Measurements from ENCODE around the gene BSN. TPM values are rescaled to one million over a fixed set of nuclear protein-coding genes. Genes with fewer than 3 reads are reported as not detected.
A peak's percentile ranks its signal among the peaks of the same experiment; 100 is the strongest.

The BSN gene
- total and polyA plus RNA-seq, 7 donors: under 0.01 to 0.81 (median 0.61) TPM; not detected in 1

GRCh38 chr3:49711489-49711888 lies 157.2 kb downstream of the BSN start:
- Histone ChIP-seq H3K4me1 (no peaks in the 10 kb centered on the region), H3K9me3 (no peaks in the 10 kb centered on the region), H3K4me3 (no peak overlapping the region), H3K27ac (no peak overlapping the region), H3K27me3 (no peaks in the 10 kb centered on the region), H3K36me3 (peaks cover 6 to 48% (median 8%) of the 10 kb centered on the region in 4 donors)
- WGBS, 2 donors: 66 to 93% methylated on average over 5 of the region's 5 CpGs
- TF ChIP-seq EP300 (IDR thresholded peaks at IDR 0.05) (no peak), POLR2AphosphoS5 (IDR thresholded peaks at IDR 0.05) (no peak), CTCF (IDR thresholded peaks at IDR 0.05) (no peak), POLR2A (IDR thresholded peaks at IDR 0.05) (no peak)
- intact Hi-C loops (cut with DNase I): no loop called here
- DNase-seq: peak; percentile 34

DNA sequence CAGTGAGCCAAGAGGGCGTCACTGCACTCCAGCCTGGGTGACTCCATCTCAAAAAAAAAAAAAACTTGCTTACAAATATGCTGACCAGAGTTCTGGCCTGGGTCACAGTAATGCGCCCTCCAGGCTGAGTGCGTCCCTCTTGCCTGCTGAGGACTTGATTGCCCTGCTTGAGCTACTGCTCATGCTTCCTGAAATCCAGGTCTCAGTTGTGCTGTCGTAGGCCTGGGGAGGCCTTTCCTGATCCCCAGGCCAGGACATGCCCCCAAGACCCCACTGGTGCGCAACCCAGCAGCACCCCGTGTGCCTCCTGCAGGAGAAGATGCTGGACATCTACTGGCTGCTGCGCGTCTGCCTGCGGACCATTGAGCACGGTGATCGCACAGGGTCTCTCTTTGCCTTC lies 157.9 kb downstream of the BSN start:
- no peak overlapping the region for H3K4me3 ChIP-seq
- H3K27ac ChIP-seq: no peak overlapping the region
- WGBS, 2 donors: 91 to 97% methylated on average over 11 of the region's 11 CpGs
- peaks cover 6 to 45% (median 8%) of the 10 kb centered on the region in 4 donors for H3K36me3 ChIP-seq
- H3K4me1 ChIP-seq: no peaks in the 10 kb centered on the region
- peak; percentile 52 for DNase-seq
- intact Hi-C loops (cut with DNase I): no loop called here
- H3K27me3 ChIP-seq: no peaks in the 10 kb centered on the region
- no peaks in the 10 kb centered on the region for H3K9me3 ChIP-seq
- no peak for TF ChIP-seq POLR2AphosphoS5 (IDR thresholded peaks at IDR 0.05)
- TF ChIP-seq CTCF (IDR thresholded peaks at IDR 0.05): no peak
- TF ChIP-seq POLR2A (IDR thresholded peaks at IDR 0.05): no peak
- TF ChIP-seq EP300 (IDR thresholded peaks at IDR 0.05): no peak

- Histone ChIP-seq H3K27me3 (no peaks in the 10 kb centered on the region), H3K4me3 (no peak overlapping the region), H3K36me3 (peaks cover 6 to 45% (median 8%) of the 10 kb centered on the region in 4 donors), H3K27ac (no peak overlapping the region), H3K9me3 (no peaks in the 10 kb centered on the region), H3K4me1 (no peaks in the 10 kb centered on the region)
- DNase-seq: peak; percentile 58
- intact Hi-C loops (cut with DNase I): no loop called here
- TF ChIP-seq POLR2AphosphoS5 (IDR thresholded peaks at IDR 0.05): no peak
- no peak for TF ChIP-seq EP300 (IDR thresholded peaks at IDR 0.05)
- no peak for TF ChIP-seq POLR2A (IDR thresholded peaks at IDR 0.05)
- no peak for TF ChIP-seq CTCF (IDR thresholded peaks at IDR 0.05)
- 61 to 72% methylated on average over 7 of the region's 7 CpGs for WGBS, 2 donors
These were observed 158.5 kb downstream of the BSN start for GRCh38 chr3:49712631-49713317.

DNA sequence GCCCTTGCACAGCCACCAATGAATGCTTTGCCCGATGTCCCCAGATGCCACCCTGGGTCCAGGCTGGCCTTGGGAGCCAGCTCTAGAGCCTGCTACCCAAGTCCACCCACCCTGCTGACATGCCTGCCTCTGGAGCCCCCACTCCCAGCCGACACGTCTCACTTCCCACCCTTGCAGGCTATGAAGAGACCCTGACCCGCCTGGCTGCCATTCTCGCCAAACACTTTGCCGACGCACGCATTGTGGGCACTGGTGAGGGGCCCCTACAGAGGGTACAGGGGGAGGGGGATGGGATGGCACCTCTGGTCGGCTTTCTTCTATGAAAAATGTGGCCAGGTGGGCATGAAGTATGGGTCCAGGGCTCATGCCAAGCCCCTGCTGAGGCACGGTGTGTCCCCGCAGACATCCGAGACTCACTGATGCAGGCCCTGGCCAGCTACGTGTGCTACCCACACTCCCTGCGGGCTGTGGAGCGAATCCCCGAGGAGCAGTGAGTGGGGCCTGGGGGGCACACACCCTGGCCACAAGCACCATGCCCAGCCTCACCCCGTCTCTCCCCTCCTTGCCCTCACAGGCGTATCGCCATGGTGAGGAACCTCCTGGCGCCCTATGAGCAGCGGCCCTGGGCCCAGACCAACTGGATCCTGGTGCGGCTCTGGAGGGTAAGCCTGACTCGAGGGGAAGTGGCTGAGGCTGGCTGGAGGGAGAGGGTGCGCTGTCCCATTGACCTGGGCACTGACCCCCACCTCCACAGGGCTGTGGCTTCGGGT lies 159.2 kb downstream of the BSN start:
- peaks cover 0 to 5% (median 4%) of the 10 kb centered on the region in 4 donors for H3K4me1 ChIP-seq
- peak; percentile 58 for DNase-seq
- H3K4me3 ChIP-seq: no peak overlapping the region
- no peaks in the 10 kb centered on the region for H3K9me3 ChIP-seq
- WGBS, 2 donors: 94 to 96% methylated on average over 25 of the region's 25 CpGs
- TF ChIP-seq CTCF (IDR thresholded peaks at IDR 0.05): no peak
- no peak for TF ChIP-seq POLR2A (IDR thresholded peaks at IDR 0.05)
- TF ChIP-seq EP300 (IDR thresholded peaks at IDR 0.05): no peak
- TF ChIP-seq POLR2AphosphoS5 (IDR thresholded peaks at IDR 0.05): no peak
- no peaks in the 10 kb centered on the region for H3K27me3 ChIP-seq
- H3K27ac ChIP-seq: no peak overlapping the region
- peaks cover 6 to 43% (median 8%) of the 10 kb centered on the region in 4 donors for H3K36me3 ChIP-seq
- intact Hi-C loops (cut with DNase I): no loop called here
